Caco-2 (cell line): ENCODE measurements around the gene THADA. TPM values are rescaled to one million over a fixed set of nuclear protein-coding genes. Genes with fewer than 3 reads are reported as not detected.

ENCODE experiments used
- BruUV-seq: library from RNA; stranded (reverse); fragments of 400-500 nt; replicated peaks from 2 replicates; lab custom pipeline; 2021; lab: Mats Ljungman, UMichigan
- CTCF ChIA-PET: fragments of 300-600 bp; sonication (Branson Sonifier 250); formaldehyde crosslinking; loops from one replicate; lab custom pipeline; 2022; ENCODE audit warnings: antibody characterized with exemption; lab: Charles Lee
- POLR2A ChIA-PET: fragments of 300-600 bp; sonication (Branson Sonifier 250); formaldehyde crosslinking; loops from one replicate; lab custom pipeline; 2022; ENCODE audit warnings: antibody characterized with exemption; lab: Charles Lee
- DNase-seq, 2 experiments: peaks; one replicate each; pipeline versions ENCODE4 v3.0.0 to v3.0.0-alpha.2; 2020 to 2022
- H3K27me3 ChIP-seq: replicated peaks from 2 replicates; pipeline ENCODE4 v1.6.0; 2011; ENCODE audit warnings: low read length; ENCODE audit not compliant: control insufficient read depth, insufficient read depth
- H3K36me3 ChIP-seq: 2 replicates; pipeline ENCODE4 v1.5.1; 2011; ENCODE audit warnings: low read length; ENCODE audit not compliant: control insufficient read depth, insufficient read depth
- H3K4me1 ChIP-seq: fragments of 250-450 bp; sonication (Bioruptor Pico); 2 replicates; pipeline ENCODE4 v1.5.1; 2020; ENCODE audit warnings: mild to moderate bottlenecking
- H3K4me3 ChIP-seq: 2 replicates; pipeline ENCODE4 v1.5.1; 2011; ENCODE audit warnings: low read depth, mild to moderate bottlenecking, control low read depth, low read length
- H3K9me3 ChIP-seq: fragments of 250-450 bp; sonication (Bioruptor Pico); 2 replicates; pipeline ENCODE4 v1.5.1; 2020; ENCODE audit warnings: mild to moderate bottlenecking, moderate library complexity
- H3K27ac Mint-ChIP-seq: one replicate; pipeline ENCODE4 v1.8.0; 2022; ENCODE audit warnings: mixed read lengths; ENCODE audit not compliant: unreplicated experiment
- H3K27me3 Mint-ChIP-seq: one replicate; pipeline ENCODE4 v1.8.0; 2022; ENCODE audit warnings: mixed read lengths; ENCODE audit not compliant: insufficient read depth, unreplicated experiment
- H3K36me3 Mint-ChIP-seq: one replicate; pipeline ENCODE4 v1.8.0; 2022; ENCODE audit warnings: mild to moderate bottlenecking, mixed read lengths; ENCODE audit not compliant: insufficient read depth, unreplicated experiment
- H3K4me1 Mint-ChIP-seq: one replicate; pipeline ENCODE4 v1.8.0; 2022; ENCODE audit warnings: low read depth, mixed read lengths; ENCODE audit not compliant: unreplicated experiment
- H3K4me3 Mint-ChIP-seq: one replicate; pipeline ENCODE4 v1.8.0; 2022; ENCODE audit warnings: mild to moderate bottlenecking, moderate library complexity, mixed read lengths; ENCODE audit not compliant: unreplicated experiment
- H3K9me3 Mint-ChIP-seq: one replicate; pipeline ENCODE4 v1.8.0; 2022; ENCODE audit warnings: mixed read lengths; ENCODE audit not compliant: unreplicated experiment
- intact Hi-C: fragments of 100-400 bp; cut with micrococcal nuclease; formaldehyde crosslinking; loops from one replicate; pipeline ENCODE4 v1.10.0; 2022; ENCODE audit not compliant: unreplicated experiment
- total RNA-seq: library from RNA; stranded (reverse); gene quantifications from 2 replicates; pipeline ENCODE4 v1.2.3, GENCODE V29; 2022
- TF ChIP-seq, protein P1 (sequence below), 2 experiments: fragments of 200-600 bp in 1 of 2; IDR thresholded peaks; 1 replicate in 1 of 2; 2 replicates in 1 of 2; pipeline versions ENCODE4 v1.5.1 to v1.8.0; 2011 to 2022; ENCODE audit warnings: antibody characterized with exemption in 1 of 2, control low read depth in 1 of 2, inconsistent platforms in 1 of 2, low read depth in 1 of 2, low read length in 1 of 2, mild to moderate bottlenecking in 1 of 2, moderate library complexity in 1 of 2; ENCODE audit not compliant: insufficient read depth in 1 of 2, severe bottlenecking in 1 of 2, unreplicated experiment in 1 of 2

Gene THADA
- total RNA-seq, 1 experiment from 2014 or later = 33.8 TPM

DNA sequence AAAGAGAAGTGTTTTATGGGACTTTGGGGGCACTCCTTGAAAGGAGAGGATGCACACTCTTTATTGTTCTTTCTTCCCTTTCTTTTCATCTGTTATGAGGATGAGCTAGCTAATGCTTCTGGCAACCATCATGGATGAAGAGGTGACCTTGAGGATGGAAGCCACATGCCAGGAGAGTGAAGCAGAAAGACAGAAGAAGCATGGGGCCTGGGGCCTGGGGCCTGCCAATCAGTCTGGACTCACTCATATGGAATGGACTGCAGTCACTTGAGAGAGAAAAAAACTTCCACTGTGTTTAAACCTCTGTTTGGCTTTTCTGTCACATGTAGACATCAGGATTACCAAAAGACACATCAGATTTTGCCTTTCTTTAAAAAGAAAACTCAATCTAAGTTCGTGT, 333.6 kb downstream of the THADA start:
- H3K27me3 ChIP-seq = no peaks in the 10 kb centered on the region
- no peaks in the 10 kb centered on the region for H3K4me1 ChIP-seq
- Mint-ChIP-seq H3K4me3 (no peak overlapping the region), H3K9me3 (no peaks in the 10 kb centered on the region), H3K36me3 (no peaks in the 10 kb centered on the region), H3K27ac (no peak overlapping the region), H3K27me3 (no peaks in the 10 kb centered on the region), H3K4me1 (no peaks in the 10 kb centered on the region)
- TF ChIP-seq, protein P1, sequence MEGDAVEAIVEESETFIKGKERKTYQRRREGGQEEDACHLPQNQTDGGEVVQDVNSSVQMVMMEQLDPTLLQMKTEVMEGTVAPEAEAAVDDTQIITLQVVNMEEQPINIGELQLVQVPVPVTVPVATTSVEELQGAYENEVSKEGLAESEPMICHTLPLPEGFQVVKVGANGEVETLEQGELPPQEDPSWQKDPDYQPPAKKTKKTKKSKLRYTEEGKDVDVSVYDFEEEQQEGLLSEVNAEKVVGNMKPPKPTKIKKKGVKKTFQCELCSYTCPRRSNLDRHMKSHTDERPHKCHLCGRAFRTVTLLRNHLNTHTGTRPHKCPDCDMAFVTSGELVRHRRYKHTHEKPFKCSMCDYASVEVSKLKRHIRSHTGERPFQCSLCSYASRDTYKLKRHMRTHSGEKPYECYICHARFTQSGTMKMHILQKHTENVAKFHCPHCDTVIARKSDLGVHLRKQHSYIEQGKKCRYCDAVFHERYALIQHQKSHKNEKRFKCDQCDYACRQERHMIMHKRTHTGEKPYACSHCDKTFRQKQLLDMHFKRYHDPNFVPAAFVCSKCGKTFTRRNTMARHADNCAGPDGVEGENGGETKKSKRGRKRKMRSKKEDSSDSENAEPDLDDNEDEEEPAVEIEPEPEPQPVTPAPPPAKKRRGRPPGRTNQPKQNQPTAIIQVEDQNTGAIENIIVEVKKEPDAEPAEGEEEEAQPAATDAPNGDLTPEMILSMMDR (IDR thresholded peaks at IDR 0.05; ENCODE audit: insufficient read depth in 1 of 2, low read depth in 1 of 2, low read length in 1 of 2, severe bottlenecking in 1 of 2, unreplicated experiment in 1 of 2) = no peak
- POLR2A ChIA-PET = no interaction called here
- H3K9me3 ChIP-seq = no peaks in the 10 kb centered on the region
- peaks cover 3% of the 10 kb centered on the region; the same call in 1 of the 2 replicates for H3K36me3 ChIP-seq
- CTCF ChIA-PET = no interaction called here
- no TSS peak for BruUV-seq
- DNase-seq = no peak
- intact Hi-C loops = no loop called here
- H3K4me3 ChIP-seq = no peak overlapping the region

DNA sequence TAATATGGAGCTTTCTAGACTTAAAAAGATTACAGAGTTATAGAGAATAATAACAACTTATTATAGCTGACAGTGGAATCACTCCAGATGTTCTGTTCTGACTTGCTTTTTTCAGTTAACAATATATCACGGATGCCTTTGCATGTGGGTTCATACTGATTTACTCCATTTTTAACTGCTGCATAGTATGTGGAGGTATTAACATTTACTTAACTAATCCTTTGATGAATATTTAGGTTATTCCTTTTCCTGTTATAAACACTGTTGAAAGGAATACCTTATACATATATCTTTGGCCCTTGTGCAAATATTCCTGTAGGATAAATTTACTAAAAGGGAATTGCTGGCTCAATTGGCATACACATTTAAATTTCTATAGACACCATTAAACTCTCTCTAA, 336.3 kb downstream of the THADA start:
- Histone ChIP-seq H3K27me3 (no peaks in the 10 kb centered on the region), H3K36me3 (peaks cover 1% of the 10 kb centered on the region; the same call in 1 of the 2 replicates), H3K4me1 (no peaks in the 10 kb centered on the region), H3K4me3 (no peak overlapping the region), H3K9me3 (no peaks in the 10 kb centered on the region)
- TF ChIP-seq, protein P1 (IDR thresholded peaks at IDR 0.05; ENCODE audit: insufficient read depth in 1 of 2, low read depth in 1 of 2, low read length in 1 of 2, severe bottlenecking in 1 of 2, unreplicated experiment in 1 of 2) = no peak
- no peak for DNase-seq
- no TSS peak for BruUV-seq
- no peaks in the 10 kb centered on the region for H3K9me3 Mint-ChIP-seq
- intact Hi-C loops = no loop called here
- no peaks in the 10 kb centered on the region for H3K4me1 Mint-ChIP-seq
- no peaks in the 10 kb centered on the region for H3K27me3 Mint-ChIP-seq
- peaks cover 6% of the 10 kb centered on the region for H3K36me3 Mint-ChIP-seq
- POLR2A ChIA-PET = no interaction called here
- no peak overlapping the region for H3K4me3 Mint-ChIP-seq
- CTCF ChIA-PET = no interaction called here
- H3K27ac Mint-ChIP-seq = no peak overlapping the region

DNA sequence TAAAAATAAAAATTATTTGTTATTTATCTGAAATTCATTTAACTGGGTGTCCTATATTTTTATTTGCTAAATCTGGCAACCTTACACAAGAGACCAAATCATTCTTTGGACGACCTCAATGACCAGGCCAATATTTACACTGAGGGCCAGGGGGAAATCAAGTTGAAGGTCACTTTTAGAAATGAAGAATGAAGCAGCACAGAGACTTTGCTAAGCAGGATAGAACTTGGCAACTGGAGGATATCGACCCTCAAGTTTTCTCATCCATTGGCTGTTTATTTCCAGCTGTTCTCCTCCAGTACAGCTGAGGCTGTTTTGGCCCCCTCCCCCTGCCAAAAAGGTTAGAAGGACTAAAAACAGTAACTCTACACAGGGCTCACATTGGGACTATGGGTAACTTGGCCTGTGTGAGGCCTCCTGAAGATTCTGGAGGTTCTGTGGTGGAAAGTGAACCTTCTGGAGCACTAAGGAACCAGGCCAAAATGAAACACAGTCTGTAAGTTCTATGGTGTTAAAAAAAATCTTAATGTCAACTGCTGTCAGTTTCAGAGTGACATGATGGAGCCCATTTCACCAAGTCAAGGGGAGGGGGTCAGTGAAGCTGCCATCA, 337.2 kb downstream of the THADA start:
- Mint-ChIP-seq H3K9me3 (no peaks in the 10 kb centered on the region), H3K36me3 (peaks cover 6% of the 10 kb centered on the region), H3K27ac (no peak overlapping the region), H3K4me1 (no peaks in the 10 kb centered on the region), H3K27me3 (no peaks in the 10 kb centered on the region), H3K4me3 (no peak overlapping the region)
- intact Hi-C loops = no loop called here
- Histone ChIP-seq H3K9me3 (no peaks in the 10 kb centered on the region), H3K4me1 (no peaks in the 10 kb centered on the region), H3K36me3 (peaks cover 1% of the 10 kb centered on the region; the same call in 1 of the 2 replicates), H3K4me3 (no peak overlapping the region), H3K27me3 (no peaks in the 10 kb centered on the region)
- TF ChIP-seq, protein P1 (IDR thresholded peaks at IDR 0.05; ENCODE audit: insufficient read depth in 1 of 2, low read depth in 1 of 2, low read length in 1 of 2, severe bottlenecking in 1 of 2, unreplicated experiment in 1 of 2) = no peak
- DNase-seq = no peak
- POLR2A ChIA-PET = no interaction called here
- CTCF ChIA-PET = no interaction called here
- BruUV-seq = no TSS peak
